HK-2 (cell line): ENCODE measurements around the gene RPL34.

Experiments
- DNase-seq: peaks from one replicate; pipeline ENCODE4 v3.0.0-alpha.2; 2018; ENCODE audit not compliant: unreplicated experiment

The RPL34 gene

GRCh38 chr4:108624263-108625056 is 4.1 kb downstream of the RPL34 start:
- no peak for DNase-seq

- DNase-seq, result no peak
These were observed 5.7 kb downstream of the RPL34 start for GRCh38 chr4:108626056-108626455.

GRCh38 chr4:108628411-108628810 is 8.0 kb downstream of the RPL34 start:
- no peak for DNase-seq

GRCh38 chr4:108635070-108635655 is 14.8 kb downstream of the RPL34 start:
- DNase-seq, result no peak

- no peak for DNase-seq
These were observed 15.9 kb downstream of the RPL34 start for GRCh38 chr4:108636246-108636645.

- no peak for DNase-seq
These were observed 17.5 kb downstream of the RPL34 start for GRCh38 chr4:108637856-108638255.

- no peak for DNase-seq
These were observed 23.9 kb downstream of the RPL34 start for GRCh38 chr4:108644237-108644636.

GRCh38 chr4:108646706-108647105 is 26.3 kb downstream of the RPL34 start:
- no peak for DNase-seq

GRCh38 chr4:108649863-108650211 is 29.5 kb downstream of the RPL34 start:
- DNase-seq, result no peak

GRCh38 chr4:108650212-108651013 is 30.0 kb downstream of the RPL34 start, which contains the start of gene OSTC:
OSTC (plus strand) TSS chr4:108650599; CDS start chr4:108650656, 57 bp downstream.
- peak; percentile 88 for DNase-seq

GRCh38 chr4:108651014-108651791 is 30.8 kb downstream of the RPL34 start:
- no peak for DNase-seq

- no peak for DNase-seq
These were observed 42.3 kb downstream of the RPL34 start for GRCh38 chr4:108662629-108663028.

GRCh38 chr4:108674356-108674977 is 54.1 kb downstream of the RPL34 start:
- DNase-seq, result no peak
